HG03280 (cell line): Measurements from ENCODE around the gene OIP5.
"Not testable (repeated sequence)": the region's sequence is repeated elsewhere in the genome, so short reads cannot be mapped to it uniquely, and the experiment has no call there.

Source experiments
- ATAC-seq: cut with Tn5 transposase; IDR thresholded peaks from one replicate; pipeline ENCODE4 v1.9.1; 2021; ENCODE audit warnings: mild to moderate bottlenecking, moderate library complexity; ENCODE audit not compliant: unreplicated experiment

The OIP5 gene

DNA sequence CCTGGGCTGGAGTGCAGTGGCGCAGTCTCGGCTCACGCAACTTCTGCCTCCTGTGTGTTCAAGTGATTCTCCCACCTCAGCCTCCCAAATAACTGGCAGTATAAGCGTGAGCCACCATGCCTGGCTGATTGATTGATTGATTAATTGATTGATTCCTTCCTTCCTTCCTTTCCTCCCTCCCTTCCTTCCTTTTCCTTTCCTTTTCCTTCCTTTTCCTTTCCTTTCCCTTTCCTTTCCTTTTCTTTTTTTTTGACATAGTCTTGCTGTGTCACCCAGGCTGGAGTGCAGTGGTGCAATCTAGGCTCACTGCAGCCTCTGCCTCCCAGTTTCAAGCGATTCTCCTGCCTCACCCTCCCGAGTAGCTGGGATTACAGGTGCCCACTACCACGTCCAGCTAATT, 71.5 kb downstream of the OIP5 start:
- ATAC-seq: not testable (repeated sequence)

DNA sequence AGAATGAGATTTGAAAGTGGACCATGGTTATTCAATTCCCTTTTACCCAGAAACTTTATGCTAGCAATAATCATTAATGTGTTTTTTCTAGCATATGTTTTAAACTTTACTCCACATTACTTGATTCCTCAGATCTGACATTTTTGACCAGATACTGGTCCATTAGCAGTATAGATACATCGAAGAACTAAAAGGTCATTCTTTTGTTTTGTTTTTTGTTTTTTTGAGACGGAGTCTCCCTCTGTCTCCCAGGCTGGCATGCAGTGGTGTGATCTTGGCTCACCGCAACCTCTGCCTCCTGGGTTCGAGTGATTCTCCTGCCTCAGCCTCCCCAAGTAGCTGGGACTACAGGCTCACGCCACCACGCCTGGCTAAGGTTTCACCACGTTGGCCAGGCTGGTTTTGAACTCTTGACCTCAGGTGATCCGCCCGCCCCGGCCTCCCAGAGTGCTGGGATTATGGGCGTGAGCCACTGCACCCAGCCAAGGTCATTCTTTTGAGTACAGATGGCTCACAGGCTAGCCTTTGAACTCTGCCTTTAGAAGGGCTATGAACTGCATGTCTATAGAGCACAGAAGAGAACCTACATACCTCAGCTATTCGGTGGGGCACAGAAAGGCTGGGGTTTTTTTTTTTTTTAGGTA, 72.7 kb downstream of the OIP5 start:
- ATAC-seq: no peak
